DMS114 treated with DMSO at 0.1 percent for 48 hours (cell line): Measurements from ENCODE around the gene NTN4.
A peak's percentile ranks its signal among the peaks of the same experiment; 100 is the strongest.
"Not testable (repeated sequence)": the region's sequence is repeated elsewhere in the genome, so short reads cannot be mapped to it uniquely, and the experiment has no call there.

Source experiments
- DNase-seq: peaks from one replicate; lab custom pipeline; 2025; ENCODE audit not compliant: unreplicated experiment; lab: John Stamatoyannopoulos, UW

Gene NTN4

DNA sequence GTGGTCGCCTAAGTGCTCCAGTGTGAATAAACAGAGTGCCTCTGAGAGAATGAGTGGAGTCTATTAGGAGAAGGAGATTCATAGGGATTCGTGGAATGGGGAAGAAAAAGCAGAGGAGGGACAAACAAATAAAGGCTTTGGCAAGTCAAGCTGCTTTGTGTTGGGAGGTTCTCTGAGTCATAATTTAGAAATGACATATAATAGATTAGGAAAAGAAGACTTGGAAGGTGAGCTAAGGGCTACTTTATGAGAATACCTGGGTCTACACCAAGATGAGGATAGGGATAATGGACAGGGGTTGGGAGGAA is 6.4 kb upstream of the NTN4 start:
- DNase-seq, result no peak

DNA sequence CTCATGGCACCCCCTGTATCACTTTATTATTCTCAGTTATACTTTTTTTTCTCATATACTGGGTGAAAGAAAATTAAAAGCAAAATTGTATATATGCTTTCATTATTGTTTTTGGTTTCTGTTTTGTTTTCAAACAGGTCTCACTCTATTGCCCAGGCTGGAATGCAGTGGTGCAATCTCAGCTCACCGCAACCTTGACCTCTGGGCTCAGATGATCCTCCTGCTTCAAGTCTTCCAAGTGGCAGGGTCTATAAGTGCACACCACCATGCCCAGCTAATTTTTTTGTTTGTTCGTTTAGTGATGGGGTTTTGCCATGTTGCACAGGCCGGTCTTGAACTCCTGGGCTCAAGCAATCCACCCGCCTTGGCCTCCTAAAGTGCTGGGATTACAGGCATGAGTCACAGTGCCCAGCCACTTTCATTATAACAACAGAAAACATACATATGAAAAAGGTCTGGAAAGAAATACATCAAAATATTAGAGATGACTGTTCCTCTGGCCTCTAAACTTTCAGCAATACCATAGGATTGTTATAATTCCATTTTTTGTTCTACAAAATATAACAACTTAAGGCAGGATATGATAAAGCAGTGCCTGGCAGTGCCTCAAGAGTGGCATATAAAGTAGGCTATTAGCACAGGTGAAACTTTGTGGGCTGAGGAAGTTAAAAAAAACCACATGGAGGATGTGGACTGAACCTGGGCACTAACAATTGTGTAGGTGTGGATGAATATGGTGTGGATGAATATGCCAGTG is 5.8 kb upstream of the NTN4 start:
- DNase-seq, result no peak

DNA sequence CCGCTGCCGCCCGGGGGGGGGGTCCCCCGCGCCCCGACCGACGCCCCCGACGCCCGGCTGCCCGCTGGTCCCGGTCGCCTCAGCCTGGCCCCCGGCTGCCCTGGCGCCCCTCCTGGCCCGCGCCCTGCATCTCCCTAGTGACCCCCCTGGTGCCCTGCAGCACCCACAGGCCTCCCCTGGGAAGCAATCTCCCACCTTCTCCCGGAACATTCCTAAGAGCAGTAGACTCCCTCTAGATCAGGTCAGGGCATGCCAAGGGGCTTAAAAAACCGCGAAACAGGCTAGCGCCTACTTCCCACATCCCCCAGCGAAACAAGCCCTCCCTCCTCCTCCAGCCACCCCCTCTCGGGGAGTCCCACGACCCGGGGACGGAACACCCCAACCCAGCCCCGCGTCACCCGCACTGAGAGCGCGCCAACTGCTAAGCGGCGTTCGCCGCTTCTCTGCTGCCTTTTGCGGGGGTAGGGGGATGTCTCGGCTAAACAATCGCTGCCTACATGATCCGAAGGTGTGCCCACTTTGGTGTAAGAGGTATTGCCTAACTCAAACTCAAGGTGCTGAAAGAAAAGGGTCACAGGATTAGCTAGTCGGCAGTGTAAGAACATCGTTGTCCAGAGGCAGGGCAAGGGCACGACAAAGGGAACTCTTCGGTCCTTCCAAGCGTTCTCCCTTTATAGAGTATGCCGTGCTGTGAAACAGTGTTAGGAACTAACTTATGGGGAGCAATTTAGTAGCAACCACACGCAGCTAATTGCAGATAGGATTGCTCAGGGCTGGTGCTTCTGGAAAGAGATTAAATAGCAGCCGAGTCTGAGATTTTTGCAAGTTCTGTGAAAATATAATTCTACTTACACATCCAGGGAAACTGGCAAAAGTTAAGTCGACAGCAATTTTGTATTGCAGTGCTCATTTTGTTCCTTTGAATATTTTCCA is 619 bp upstream of the NTN4 start:
- peak; percentile 32 for DNase-seq

DNA sequence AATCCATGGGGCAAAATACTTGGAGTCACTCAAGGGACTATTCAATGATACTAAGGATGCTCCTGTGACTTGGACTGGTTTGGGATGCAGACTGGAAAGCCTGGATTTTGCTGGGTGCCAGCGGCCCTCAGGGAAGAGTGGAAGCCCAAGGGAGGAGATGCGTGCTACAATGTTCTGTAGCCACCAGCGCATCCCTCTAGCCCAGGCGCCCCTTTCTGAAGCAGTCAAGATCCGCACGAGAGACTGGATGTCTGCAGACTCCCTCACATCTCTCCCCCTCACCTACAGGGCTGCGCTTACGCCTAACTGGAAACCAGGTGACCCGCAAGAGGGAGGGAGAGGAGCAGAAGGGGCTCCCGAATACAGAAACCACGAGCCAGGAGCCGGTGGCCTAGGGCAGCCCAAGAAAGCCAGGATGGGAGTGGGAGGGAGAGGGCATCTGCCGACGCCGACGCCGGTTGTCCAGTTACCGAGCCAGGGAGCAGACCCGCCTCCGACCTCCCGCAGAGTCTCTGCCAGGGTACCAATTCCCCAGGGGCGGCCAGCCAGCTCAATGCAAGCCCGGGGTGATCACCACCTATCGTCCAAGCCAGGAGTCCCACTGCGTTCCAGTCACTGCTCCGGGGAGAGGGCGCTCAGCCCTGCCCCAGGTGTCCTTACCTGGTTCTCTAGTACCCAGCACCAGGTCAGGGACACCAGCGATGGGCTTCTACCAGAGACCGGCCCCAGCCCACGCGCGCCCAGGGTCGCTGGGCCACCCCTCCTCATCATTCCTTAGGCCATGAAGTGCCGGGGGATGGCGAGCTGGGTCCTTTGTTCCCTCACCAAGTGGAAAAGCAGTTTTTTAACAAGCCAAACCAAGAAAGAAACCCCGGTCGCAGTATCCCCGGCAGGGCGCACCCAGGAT is 1.2 kb downstream of the NTN4 start:
- no peak for DNase-seq

DNA sequence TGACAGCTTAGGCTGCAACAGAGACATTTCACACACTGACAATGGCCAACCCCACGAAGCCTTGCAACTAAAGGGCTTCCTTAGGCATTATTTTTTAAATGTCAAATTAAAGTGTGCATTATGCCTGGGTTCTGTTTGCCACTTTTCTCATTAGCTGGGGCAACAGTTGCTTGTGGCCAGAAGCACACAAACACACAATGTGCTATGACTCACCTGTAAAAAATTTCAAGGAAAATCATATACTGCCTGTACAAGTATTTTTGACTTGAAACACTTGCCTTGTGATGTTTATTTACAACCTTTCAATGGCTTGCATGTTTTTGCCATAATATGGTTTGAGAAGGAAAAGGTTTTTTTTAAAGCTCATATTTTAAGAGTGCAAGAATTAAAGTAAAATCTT is 1.9 kb downstream of the NTN4 start:
- no peak for DNase-seq

DNA sequence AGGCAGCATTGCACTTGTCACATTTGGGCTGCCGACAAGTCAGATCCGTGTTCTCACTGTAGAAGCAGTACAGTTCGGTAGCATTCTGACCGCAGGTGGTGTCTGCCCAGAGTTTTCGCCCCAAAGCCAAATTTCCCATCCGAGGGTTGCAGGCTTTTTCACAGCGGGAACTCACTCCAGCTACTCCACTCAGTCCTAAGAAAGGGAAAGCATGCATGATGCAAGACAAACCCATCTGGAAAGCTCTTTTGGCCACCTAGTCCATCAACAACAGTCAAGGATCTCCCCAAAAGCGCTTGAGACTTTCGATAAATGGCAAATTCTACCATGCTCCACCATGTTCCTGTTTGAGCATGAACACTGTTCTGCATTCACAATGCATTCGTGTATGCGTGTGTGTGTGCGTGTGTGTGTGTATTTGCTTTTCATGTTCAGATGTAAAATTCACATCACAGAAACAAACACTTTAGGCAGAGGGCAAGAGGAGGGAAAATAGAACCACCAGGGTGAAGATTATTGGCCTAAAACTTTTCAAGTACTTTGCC is 3.2 kb downstream of the NTN4 start:
- no peak for DNase-seq

DNA sequence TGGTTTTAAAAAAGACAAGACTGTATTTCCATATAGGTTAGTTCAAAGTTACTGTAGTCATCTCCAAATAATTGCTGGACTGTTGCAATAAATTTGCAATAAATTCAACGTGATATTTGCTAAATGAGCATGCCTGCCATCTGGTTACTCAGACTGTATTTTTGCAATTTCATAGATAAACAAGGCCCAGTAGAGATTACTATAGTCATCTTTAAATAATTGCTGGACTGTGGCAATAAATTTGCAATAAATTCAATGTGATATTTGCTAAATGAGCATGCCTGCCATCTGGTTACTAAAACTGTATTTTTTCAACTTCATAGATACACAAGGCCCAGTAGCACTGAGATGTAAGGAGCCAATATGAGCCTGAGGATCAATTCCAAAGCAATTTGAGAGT is 5.6 kb downstream of the NTN4 start:
- DNase-seq, result no peak

DNA sequence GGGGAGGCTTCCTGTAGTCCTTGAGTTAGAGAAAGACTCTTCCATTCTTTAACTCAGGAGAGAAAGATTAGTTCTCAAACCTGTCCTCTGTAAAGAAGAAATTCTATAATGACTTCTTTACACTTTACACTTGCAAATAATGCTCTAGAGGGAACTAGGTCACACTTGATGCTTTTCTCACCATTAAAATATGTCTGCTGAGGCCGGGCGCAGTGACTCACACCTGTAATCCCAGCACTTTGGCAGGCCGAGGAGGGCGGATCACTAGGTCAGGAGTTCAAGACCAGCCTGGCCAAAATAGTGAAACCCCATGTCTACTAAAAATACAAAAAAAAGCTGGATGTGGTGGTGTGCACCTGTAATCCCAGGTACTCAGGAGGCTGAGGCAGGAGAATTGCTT is 6.3 kb downstream of the NTN4 start:
- DNase-seq, result no peak

DNA sequence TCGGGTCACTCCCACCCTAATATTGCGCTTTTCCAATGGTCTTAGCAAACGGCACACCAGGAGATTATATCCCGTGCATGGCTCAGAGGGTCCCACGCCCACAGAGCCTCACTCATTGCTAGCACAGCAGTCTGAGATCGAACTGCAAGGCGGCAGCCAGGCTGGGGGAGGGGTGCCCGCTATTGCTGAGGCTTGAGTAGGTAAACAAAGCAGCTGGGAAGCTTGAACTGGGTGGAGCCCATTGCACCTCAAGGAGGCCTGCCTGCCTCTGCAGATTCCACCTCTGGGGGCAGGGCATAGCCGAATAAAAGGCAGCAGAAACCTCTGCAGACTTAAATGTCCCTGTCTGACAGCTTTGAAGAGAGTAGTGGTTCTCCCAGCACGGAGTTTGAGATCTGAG is 15.1 kb downstream of the NTN4 start:
- DNase-seq, result not testable (repeated sequence)

DNA sequence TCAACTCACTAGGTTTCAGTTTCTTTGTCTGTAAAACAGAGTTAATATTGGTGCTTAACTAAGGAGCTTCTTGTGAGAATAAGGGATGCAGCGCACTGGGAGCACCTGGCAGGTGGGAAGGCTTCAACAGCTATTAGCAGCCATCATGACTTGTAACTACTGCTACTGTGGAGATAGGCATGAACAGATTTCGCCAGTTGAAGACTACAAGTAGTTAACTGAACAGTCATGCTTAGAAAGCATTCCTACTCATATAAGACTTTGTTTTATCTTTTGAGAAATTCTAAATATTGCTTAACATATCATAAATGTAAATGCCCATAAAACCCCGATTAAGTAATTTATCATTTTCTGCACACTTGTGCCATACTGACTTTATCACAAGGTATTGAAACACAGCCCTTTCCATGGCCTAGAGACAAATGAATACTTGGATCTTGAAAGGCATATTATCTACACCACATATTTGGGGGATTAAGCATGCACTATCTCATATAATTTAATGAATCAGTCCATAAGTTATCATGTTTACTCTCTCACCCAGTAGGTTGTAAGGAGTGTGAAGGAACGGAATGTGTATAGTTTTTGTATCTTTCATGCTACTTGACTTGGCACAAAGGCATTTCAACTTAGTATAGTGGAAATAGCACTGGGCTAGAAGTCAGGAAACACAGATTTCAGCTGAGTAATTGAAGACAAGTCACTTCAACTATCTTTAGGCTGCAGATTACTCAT is 16.1 kb downstream of the NTN4 start:
- DNase-seq, result no peak

DNA sequence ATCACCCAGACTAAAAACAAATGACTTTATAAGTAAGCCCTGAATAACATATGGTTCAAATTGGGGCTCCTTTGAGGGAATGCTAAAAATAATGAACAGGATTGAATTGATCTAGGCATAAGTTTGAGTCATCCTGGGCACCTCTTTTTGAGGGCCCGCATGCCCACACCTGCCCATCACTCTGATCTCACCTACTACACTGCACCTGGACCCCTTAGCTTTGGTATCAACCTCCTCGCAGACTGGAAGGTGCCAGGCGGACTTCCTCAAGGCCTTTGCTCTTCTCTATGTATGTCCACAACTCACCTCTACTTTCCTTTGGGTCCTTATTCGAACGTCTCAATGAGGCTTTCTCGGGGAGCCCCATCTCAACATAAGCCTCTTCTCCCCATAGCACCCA is 17.2 kb downstream of the NTN4 start:
- no peak for DNase-seq

DNA sequence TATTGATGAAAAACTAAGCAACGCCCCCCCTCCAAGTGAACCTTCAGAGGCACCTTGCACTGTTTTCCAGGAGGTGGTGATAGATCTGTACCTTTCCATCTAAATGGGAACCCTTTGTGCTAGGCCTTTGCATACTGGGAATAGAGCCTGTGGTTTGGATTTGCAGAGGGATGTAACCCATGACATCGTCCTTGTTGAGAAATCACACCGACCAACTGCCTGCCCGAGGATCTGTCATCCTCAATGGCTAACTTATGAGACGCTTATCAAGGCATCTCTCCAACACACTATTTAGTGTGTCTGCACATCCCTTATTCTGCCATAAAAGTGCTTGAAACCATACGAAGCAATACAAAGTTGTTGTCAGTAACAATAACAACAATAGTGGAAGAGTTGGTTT is 22.9 kb downstream of the NTN4 start:
- DNase-seq, result no peak

DNA sequence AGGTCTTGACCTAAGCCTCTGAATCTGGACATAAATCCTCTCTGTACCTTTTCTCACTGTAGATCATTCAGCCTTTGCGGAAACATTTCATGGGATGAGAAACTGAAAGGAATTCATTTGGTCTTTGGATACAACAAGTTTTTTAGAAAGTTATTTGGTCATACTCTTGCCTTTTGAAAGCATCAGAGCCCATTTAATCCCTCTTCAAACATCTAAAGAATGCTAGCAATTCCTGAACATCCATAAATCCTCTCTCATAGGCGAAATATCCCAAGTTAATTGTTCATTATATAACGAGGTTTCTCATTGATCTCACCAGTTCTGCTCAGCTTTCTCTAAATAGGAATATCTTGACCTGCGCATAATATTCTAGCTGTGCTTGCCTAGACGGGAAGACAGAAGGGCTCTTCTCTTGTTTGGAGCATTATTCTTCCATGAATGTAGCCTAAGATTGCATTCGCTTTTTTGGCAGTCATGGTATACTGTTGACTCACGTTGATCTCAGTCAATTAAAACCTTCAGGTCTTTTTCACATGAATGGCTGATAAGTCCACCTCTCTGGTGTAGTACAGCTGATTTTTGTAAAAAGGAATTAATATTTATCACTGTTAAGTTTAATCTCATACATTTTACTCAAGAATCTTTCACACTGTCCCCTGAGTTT is 24.1 kb downstream of the NTN4 start:
- no peak for DNase-seq

DNA sequence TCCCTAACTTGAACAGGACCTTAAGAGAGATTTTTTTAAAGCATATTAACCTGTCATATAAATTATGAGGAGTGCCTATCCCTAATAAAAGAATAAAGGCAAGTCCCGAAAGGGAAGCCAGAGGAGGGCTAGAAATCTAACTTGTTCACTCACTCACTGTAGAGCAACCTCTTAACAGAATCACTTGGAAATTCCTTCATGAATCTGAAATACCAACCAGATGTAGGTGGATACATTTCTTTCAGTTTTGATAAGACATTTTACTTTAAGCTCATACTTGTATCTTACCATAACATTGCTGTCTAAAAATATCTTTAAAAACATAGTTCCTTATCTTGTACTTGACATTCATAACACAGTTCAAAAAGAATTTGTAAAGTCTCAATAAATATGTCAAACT is 25.7 kb downstream of the NTN4 start:
- DNase-seq, result no peak

DNA sequence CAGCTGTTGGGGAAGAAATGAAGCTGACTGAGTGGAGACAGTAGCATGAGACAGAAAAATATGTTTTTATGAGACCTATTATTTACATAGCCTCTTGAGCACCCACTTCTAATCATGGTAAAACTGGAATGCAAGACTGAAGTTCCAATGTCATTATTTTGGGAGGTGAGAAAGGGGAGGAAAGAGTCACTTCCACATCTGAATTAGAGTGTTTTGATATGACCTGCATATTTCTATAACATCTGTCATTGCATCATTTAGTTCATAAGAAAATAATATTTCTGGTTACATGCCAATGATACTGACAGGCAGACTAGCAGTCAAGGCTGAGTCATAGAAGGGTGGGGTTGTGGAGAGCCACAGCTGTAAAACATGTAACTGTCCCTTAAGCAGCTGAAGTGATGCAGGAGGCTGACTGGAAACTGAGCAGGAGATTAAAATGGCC is 26.7 kb downstream of the NTN4 start:
- no peak for DNase-seq

DNA sequence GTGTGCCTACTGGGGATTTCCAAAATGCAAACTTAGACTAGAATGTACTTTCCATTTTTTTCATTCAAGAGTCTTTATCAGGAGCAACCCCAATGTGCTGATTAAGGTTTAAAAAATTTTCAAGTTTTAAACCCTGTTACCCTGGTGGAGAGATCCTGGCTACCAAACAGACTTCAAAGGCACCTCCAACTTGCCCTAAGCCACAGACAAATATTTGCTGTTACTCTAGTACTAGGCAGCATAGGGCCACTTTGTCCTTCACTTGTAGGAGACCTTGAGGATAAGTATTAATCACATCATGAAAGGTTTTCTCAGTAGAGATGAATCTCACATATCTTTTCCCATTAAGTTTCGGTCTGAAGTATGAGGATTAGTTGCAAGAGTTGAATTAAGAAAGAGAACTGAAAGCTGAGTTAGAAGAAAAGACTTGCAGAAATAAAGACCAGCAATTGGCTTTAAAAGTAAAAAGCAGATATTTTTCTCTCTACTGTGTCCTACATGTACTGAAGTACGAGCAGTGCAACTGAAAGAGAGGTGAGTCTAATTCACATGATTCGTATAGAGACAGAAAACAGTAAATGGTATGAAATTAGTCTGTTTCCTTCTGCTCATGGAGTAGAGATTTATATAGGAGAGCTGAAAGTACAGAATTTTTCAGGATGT is 28.3 kb downstream of the NTN4 start:
- DNase-seq, result no peak

DNA sequence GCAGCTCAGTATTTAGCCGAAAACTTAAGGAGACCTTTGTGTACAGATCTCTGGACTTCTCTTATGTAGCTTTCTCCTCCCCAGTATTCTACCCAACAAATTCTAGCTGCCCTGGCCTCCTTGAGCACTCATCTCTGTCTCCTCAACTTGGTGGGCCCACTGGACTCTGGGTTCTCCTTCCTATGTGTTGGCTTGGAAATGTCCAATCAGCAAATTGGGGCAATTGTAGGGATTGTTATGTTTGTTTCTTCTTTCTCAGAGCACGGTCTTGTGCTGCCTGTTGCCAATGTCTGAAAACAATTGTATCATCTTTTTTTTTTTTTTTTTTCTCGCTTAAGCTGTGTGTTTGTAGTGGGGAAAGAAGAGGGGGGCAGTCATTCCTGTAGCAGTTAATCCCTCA is 30.2 kb downstream of the NTN4 start:
- no peak for DNase-seq

DNA sequence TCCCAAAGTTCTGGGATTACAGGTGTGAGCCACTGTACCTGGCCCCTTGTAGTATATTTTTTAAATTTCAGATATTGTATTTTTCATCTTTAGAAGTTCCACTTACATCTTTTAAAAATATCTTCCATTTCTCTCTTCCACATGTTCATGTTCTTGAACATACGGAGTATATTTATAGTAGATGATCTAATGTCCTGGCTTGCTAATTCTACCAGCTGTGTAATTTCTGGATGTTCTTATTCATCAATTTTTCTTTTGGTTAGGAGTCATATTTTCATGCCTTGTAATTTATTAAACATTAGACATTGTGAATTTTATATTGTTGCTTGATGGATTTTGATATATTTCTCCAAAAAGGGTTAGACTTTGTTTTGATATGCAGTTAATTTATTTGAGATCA is 30.8 kb downstream of the NTN4 start:
- no peak for DNase-seq

DNA sequence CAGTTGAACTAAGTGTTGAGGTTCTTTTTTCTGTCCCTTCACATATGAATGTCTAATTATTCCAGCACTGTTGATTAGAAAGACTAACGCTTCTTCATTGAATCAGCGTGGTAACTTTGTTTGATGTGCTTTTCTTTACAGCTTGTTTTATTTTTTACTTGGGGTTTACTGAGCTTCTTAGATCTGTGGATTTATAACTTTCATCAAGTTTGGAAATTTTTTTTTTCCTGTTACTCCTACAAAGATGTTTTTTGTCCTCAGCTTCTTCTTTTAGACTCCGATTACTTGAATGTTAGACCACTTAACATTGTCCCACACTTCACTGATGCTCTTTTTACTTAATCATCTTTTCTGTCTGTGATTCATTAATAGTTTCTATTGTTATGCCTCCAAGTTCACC is 31.5 kb downstream of the NTN4 start:
- no peak for DNase-seq
